Uterus (tissue), 4 donors: ENCODE results near the gene TRIM34. TPM values are rescaled to one million over a fixed set of nuclear protein-coding genes. Genes with fewer than 3 reads are reported as not detected.

Experiments used
- DNase-seq, 2 donors: peaks; one replicate each; pipeline ENCODE4 v3.0.0-alpha.2; 2019 to 2020
- H3K27ac ChIP-seq, 2 donors: fragments of 200-600 bp; sonication (generic); 1 replicate in 1 of 2; 2 replicates in 1 of 2; pipeline ENCODE4 v1.5.1; 2016 to 2018
- H3K27me3 ChIP-seq, 2 donors: fragments of 200-600 bp; sonication (generic); one replicate each; pipeline ENCODE4 v1.5.1; 2018 to 2019; ENCODE audit warnings: control low read depth in 1 of 2
- H3K36me3 ChIP-seq, 2 donors: fragments of 200-600 bp; sonication (generic); one replicate each; pipeline ENCODE4 v1.5.1; 2019; ENCODE audit warnings: control low read depth in 1 of 2
- H3K4me1 ChIP-seq, 2 donors: fragments of 200-600 bp; sonication (generic); one replicate each; pipeline ENCODE4 v1.5.1; 2018 to 2019; ENCODE audit warnings: control low read depth in 1 of 2
- H3K4me3 ChIP-seq, 2 donors: fragments of 200-600 bp; sonication (generic); 1 replicate in 1 of 2; 2 replicates in 1 of 2; pipeline ENCODE4 v1.5.1; 2018 to 2019; ENCODE audit warnings: mild to moderate bottlenecking in 1 of 2
- H3K9me3 ChIP-seq, 2 donors: fragments of 200-600 bp; sonication (generic); one replicate each; pipeline ENCODE4 v1.5.1; 2019; ENCODE audit warnings: control low read depth in 1 of 2
- POLR2A ChIP-seq, 2 donors: fragments of 450-650 bp; IDR thresholded peaks; one replicate each; pipeline ENCODE4 v1.6.1; 2016; ENCODE audit warnings: antibody characterized with exemption in 2 of 2, mild to moderate bottlenecking in 1 of 2, moderate library complexity in 1 of 2
- intact Hi-C: fragments of 100-400 bp; cut with DNase I; formaldehyde crosslinking; loops from one replicate; pipeline ENCODE4 v1.15.1; 2023; ENCODE audit warnings: low total_unique reads
- total RNA-seq, 4 donors: library from RNA; depleted of rRNA in 3 of 4; stranded (reverse); fragments of >200 nt in 3 of 4; gene quantifications; one replicate each; pipeline versions ENCODE4 v1.1.0 to v1.2.4, GENCODE V29; 2014 to 2023
- TF ChIP-seq, protein P1 (sequence below), 4 experiments: fragments of 200-600 bp in 2 of 4; fragments of 450-650 bp in 2 of 4; sonication (generic) in 2 of 4; IDR thresholded peaks; one replicate each; pipeline ENCODE4 v1.5.1; 2016 to 2019; ENCODE audit warnings: antibody characterized with exemption in 4 of 4, mild to moderate bottlenecking in 2 of 4, moderate library complexity in 1 of 4
- donor health status: DM: yes; HTN: yes; CAD: no.

Gene TRIM34
- total RNA-seq, 4 donors from 2014 or later: 1.5 to 12.2 (median 6.0) TPM

- Histone ChIP-seq H3K4me1 (no peaks in the 10 kb centered on the region), H3K27me3 (no peaks in the 10 kb centered on the region), H3K36me3 (no peaks in the 10 kb centered on the region), H3K27ac (no peak overlapping the region), H3K9me3 (no peaks in the 10 kb centered on the region), H3K4me3 (no peak overlapping the region)
- TF ChIP-seq, protein P1, sequence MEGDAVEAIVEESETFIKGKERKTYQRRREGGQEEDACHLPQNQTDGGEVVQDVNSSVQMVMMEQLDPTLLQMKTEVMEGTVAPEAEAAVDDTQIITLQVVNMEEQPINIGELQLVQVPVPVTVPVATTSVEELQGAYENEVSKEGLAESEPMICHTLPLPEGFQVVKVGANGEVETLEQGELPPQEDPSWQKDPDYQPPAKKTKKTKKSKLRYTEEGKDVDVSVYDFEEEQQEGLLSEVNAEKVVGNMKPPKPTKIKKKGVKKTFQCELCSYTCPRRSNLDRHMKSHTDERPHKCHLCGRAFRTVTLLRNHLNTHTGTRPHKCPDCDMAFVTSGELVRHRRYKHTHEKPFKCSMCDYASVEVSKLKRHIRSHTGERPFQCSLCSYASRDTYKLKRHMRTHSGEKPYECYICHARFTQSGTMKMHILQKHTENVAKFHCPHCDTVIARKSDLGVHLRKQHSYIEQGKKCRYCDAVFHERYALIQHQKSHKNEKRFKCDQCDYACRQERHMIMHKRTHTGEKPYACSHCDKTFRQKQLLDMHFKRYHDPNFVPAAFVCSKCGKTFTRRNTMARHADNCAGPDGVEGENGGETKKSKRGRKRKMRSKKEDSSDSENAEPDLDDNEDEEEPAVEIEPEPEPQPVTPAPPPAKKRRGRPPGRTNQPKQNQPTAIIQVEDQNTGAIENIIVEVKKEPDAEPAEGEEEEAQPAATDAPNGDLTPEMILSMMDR (IDR thresholded peaks at IDR 0.05): no peak
- no peak for TF ChIP-seq POLR2A (IDR thresholded peaks at IDR 0.05)
- DNase-seq: no peak
- intact Hi-C loops: no loop called here
Measured at GRCh38 chr11:5658318-5658717, 33.5 kb downstream of the TRIM34 start.

- H3K4me1 ChIP-seq: no peaks in the 10 kb centered on the region
- no peak for TF ChIP-seq POLR2A (IDR thresholded peaks at IDR 0.05)
- TF ChIP-seq, protein P1 (IDR thresholded peaks at IDR 0.05): no peak
- H3K36me3 ChIP-seq: no peaks in the 10 kb centered on the region
- H3K27ac ChIP-seq: no peak overlapping the region
- no peaks in the 10 kb centered on the region for H3K9me3 ChIP-seq
- no peak for DNase-seq
- intact Hi-C loops: no loop called here
- no peak overlapping the region for H3K4me3 ChIP-seq
- H3K27me3 ChIP-seq: no peaks in the 10 kb centered on the region
Measured at GRCh38 chr11:5663511-5663910, 38.7 kb downstream of the TRIM34 start.

DNA sequence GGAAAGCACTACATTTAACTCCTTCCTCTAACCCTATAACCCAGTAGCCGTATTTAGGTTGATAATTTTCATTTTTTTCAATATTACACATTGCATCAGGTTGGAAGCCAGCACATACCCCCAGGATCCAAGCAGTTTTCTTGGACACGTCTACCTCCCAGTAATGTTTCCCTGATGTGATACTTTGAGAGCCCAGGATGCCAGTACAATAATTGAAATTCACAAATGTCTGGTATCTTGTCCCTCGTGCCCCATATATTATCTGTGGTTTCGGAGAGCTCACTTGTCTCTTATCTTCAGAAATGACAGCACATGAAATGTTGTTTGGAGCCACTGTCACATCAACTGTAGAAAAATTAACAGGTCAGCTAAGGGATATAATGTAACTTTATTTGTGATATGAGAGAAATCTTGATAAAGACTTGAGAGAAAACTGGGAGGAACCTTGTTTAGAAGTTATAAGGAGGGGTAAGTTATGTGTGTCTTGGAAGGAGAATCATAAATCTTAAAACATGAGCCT is 40.3 kb downstream of the TRIM34 start:
- no peak for DNase-seq
- no peak overlapping the region for H3K4me3 ChIP-seq
- no peaks in the 10 kb centered on the region for H3K4me1 ChIP-seq
- H3K27me3 ChIP-seq: no peaks in the 10 kb centered on the region
- no peak overlapping the region for H3K27ac ChIP-seq
- intact Hi-C loops: no loop called here
- no peaks in the 10 kb centered on the region for H3K36me3 ChIP-seq
- H3K9me3 ChIP-seq: no peaks in the 10 kb centered on the region
- TF ChIP-seq, protein P1 (IDR thresholded peaks at IDR 0.05): no peak
- no peak for TF ChIP-seq POLR2A (IDR thresholded peaks at IDR 0.05)

GRCh38 chr11:5665746-5666401 is 41.1 kb downstream of the TRIM34 start:
- TF ChIP-seq, protein P1 (IDR thresholded peaks at IDR 0.05): no peak
- no peak for TF ChIP-seq POLR2A (IDR thresholded peaks at IDR 0.05)
- Histone ChIP-seq H3K27ac (no peak overlapping the region), H3K4me1 (no peaks in the 10 kb centered on the region), H3K27me3 (no peaks in the 10 kb centered on the region), H3K36me3 (no peaks in the 10 kb centered on the region), H3K9me3 (no peaks in the 10 kb centered on the region), H3K4me3 (no peak overlapping the region)
- intact Hi-C loops: no loop called here
- DNase-seq: no peak

GRCh38 chr11:5666402-5666793 is 41.6 kb downstream of the TRIM34 start:
- intact Hi-C loops: no loop called here
- H3K36me3 ChIP-seq: no peaks in the 10 kb centered on the region
- no peaks in the 10 kb centered on the region for H3K9me3 ChIP-seq

More at GRCh38 chr11:5666402-5666793, 41.6 kb downstream of the TRIM34 start:
- no peak for DNase-seq
- H3K27ac ChIP-seq: no peak overlapping the region
- TF ChIP-seq POLR2A (IDR thresholded peaks at IDR 0.05): no peak
- TF ChIP-seq, protein P1 (IDR thresholded peaks at IDR 0.05): no peak
- H3K4me3 ChIP-seq: no peak overlapping the region
- no peaks in the 10 kb centered on the region for H3K4me1 ChIP-seq
- no peaks in the 10 kb centered on the region for H3K27me3 ChIP-seq
